ENCODE results near the gene RECQL5.

Gene RECQL5

DNA sequence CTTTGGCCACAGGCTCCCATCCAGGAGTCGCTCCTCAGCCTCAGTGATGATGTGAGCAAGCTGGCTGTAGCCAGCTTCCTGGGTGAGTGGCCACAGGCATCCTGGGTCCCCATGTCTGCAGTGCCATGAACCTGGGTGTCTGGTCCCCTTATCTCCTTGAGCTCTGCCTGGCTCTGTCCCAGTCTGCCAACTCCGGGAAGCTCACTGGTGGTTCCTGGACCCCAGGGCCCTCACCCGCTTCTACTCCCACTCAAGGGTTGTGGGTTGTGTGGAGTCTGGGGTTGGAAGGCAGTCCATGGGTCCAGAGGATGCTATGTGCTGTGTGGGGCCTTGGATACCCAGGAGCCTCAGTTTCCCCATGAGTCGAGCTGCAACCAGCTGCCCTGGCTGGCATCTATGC is 45.5 kb downstream of the RECQL5 start:
- DNase-seq (ENCODE audit: insufficient read length) (no peak), FAIRE-seq (no peak)
- TF ChIP-seq TAF1 (IDR thresholded peaks at IDR 0.05; ENCODE audit: borderline replicate concordance, low read depth, low read length) (no peak), POLR2AphosphoS5 (IDR thresholded peaks at IDR 0.05; ENCODE audit: low read depth, low read length) (no peak), POLR2A (IDR thresholded peaks at IDR 0.05; ENCODE audit: low read depth, low read length) (no peak)

GRCh38 chr17:75619506-75620431 is 47.2 kb downstream of the RECQL5 start:
- DNase-seq (ENCODE audit: insufficient read length) (peak; percentile 59), FAIRE-seq (peak; percentile 14)
- TF ChIP-seq POLR2A (IDR thresholded peaks at IDR 0.05; ENCODE audit: low read depth, low read length), result no peak
- TF ChIP-seq POLR2AphosphoS5 (IDR thresholded peaks at IDR 0.05; ENCODE audit: low read depth, low read length), result no peak
- no peak for TF ChIP-seq TAF1 (IDR thresholded peaks at IDR 0.05; ENCODE audit: borderline replicate concordance, low read depth, low read length)

- FAIRE-seq (no peak), DNase-seq (ENCODE audit: insufficient read length) (no peak)
- no peak for TF ChIP-seq POLR2AphosphoS5 (IDR thresholded peaks at IDR 0.05; ENCODE audit: low read depth, low read length)
- TF ChIP-seq POLR2A (IDR thresholded peaks at IDR 0.05; ENCODE audit: low read depth, low read length), result no peak
- TF ChIP-seq TAF1 (IDR thresholded peaks at IDR 0.05; ENCODE audit: borderline replicate concordance, low read depth, low read length), result no peak
Measured at GRCh38 chr17:75617675-75618074, 49.3 kb downstream of the RECQL5 start.

DNA sequence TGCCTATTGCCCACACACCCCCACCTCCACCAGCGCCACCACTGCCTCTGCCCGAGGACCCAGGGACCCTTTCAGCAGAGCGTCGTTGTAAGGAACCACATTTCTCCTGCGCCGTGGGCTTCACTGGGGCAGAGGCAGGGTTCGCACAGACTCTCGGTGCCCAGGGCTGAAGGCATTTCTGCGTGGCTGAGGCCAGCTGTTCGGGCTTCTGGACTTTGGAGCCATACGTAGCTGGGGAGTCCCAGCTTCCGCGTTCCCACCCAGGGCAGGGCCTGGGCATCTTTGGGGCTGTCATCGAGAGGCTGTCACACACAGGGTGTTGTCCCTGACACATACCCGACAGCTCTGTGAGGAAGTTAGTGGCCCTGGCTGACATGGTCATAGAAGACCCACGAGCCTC is 49.7 kb downstream of the RECQL5 start:
- DNase-seq (ENCODE audit: insufficient read length) (no peak), FAIRE-seq (no peak)
- TF ChIP-seq POLR2AphosphoS5 (IDR thresholded peaks at IDR 0.05; ENCODE audit: low read depth, low read length) (no peak), TAF1 (IDR thresholded peaks at IDR 0.05; ENCODE audit: borderline replicate concordance, low read depth, low read length) (no peak)

DNA sequence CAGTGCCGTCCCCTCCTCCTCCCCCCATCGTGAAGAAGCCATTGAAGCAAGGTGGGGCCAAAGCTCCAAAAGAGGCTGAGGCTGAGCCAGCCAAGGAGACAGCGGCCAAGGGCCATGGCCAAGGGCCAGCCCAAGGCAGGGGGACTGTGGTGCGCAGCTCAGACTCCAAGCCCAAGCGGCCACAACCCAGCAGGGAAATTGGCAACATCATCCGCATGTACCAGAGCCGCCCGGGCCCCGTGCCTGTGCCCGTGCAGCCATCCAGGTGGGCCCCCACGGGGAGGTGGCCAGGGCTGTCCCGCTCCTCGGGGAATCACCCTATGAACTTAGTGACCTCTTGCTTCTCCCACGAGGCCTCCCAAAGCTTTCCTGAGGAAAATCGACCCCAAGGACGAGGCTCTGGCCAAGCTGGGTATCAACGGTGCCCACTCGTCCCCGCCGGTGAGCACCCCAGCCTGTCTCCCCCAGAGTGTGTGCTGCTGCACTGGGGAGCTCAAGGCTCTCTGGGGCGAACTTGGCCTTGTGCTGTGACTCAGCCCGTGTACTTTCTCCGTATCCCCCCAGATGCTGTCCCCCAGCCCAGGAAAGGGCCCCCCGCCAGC is 50.3 kb downstream of the RECQL5 start:
- no peak for DNase-seq (ENCODE audit: insufficient read length)
- TF ChIP-seq POLR2AphosphoS5 (IDR thresholded peaks at IDR 0.05; ENCODE audit: low read depth, low read length), result no peak
- TF ChIP-seq TAF1 (IDR thresholded peaks at IDR 0.05; ENCODE audit: borderline replicate concordance, low read depth, low read length), result no peak
- no peak for TF ChIP-seq POLR2A (IDR thresholded peaks at IDR 0.05; ENCODE audit: low read depth, low read length)
- no peak for FAIRE-seq

DNA sequence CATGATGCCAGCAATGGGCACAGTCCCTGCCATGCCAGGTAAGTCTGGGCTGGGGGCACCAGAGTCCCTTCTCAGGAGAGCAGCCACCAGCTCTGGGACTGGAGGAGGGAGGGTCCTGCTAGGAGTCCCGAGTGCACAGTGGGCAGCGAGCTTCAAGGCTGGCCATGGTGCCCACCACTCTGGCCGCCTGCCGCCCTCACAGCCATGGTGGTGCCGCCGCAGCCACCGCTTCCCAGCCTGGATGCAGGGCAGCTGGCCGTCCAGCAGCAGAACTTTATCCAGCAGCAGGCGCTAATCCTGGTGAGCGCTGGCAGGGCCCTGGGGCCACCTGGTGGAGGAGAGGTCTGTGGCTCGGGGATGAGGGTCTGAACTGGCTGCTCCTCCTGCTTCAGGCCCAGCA is 51.7 kb downstream of the RECQL5 start:
- TF ChIP-seq TAF1 (IDR thresholded peaks at IDR 0.05; ENCODE audit: borderline replicate concordance, low read depth, low read length) (no peak), POLR2A (IDR thresholded peaks at IDR 0.05; ENCODE audit: low read depth, low read length) (no peak), POLR2AphosphoS5 (IDR thresholded peaks at IDR 0.05; ENCODE audit: low read depth, low read length) (no peak)
- DNase-seq (ENCODE audit: insufficient read length), result no peak
- FAIRE-seq, result no peak

- TF ChIP-seq TAF1 (IDR thresholded peaks at IDR 0.05; ENCODE audit: borderline replicate concordance, low read depth, low read length), result no peak
- no peak for TF ChIP-seq POLR2A (IDR thresholded peaks at IDR 0.05; ENCODE audit: low read depth, low read length)
- TF ChIP-seq POLR2AphosphoS5 (IDR thresholded peaks at IDR 0.05; ENCODE audit: low read depth, low read length), result no peak
- FAIRE-seq (no peak), DNase-seq (ENCODE audit: insufficient read length) (no peak)
Measured at GRCh38 chr17:75614556-75615270, 52.2 kb downstream of the RECQL5 start.

GRCh38 chr17:75614006-75614405 is 52.9 kb downstream of the RECQL5 start:
- FAIRE-seq (no peak), DNase-seq (ENCODE audit: insufficient read length) (no peak)
- no peak for TF ChIP-seq TAF1 (IDR thresholded peaks at IDR 0.05; ENCODE audit: borderline replicate concordance, low read depth, low read length)
- TF ChIP-seq POLR2A (IDR thresholded peaks at IDR 0.05; ENCODE audit: low read depth, low read length), result no peak
- no peak for TF ChIP-seq POLR2AphosphoS5 (IDR thresholded peaks at IDR 0.05; ENCODE audit: low read depth, low read length)

DNA sequence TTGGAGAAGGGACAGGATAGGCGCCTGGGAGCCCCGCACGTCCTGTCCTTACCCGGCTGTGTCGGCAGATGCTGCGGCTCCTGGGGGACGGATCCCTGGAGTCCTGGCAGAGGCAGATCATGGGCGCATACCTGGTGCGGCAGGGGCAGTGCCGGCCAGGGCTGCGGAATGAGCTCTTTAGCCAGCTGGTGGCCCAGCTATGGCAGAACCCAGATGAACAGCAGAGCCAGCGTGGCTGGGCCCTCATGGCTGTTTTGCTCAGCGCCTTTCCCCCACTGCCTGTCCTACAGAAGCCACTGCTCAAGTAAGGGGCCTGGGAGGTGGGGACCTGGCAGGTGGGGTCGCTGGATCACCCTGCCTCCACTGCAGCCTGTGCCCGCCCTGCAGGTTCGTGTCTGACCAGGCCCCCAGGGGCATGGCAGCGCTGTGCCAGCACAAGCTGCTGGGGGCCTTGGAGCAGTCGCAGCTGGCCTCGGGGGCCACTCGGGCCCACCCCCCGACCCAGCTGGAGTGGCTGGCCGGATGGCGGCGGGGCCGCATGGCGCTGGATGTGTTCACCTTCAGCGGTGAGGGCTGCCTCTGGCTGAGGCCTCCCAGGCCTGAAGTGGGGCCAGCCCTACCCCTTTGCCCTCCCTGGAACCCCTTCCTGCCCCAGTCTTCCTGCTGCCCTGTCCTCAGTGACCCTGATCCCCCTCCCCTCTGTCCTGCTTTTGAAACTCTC is 53.9 kb downstream of the RECQL5 start:
- no peak for FAIRE-seq

GRCh38 chr17:75611851-75612429 is 55.0 kb downstream of the RECQL5 start:
- no peak for DNase-seq (ENCODE audit: insufficient read length)
- TF ChIP-seq TAF1 (IDR thresholded peaks at IDR 0.05; ENCODE audit: borderline replicate concordance, low read depth, low read length) (no peak), POLR2A (IDR thresholded peaks at IDR 0.05; ENCODE audit: low read depth, low read length) (no peak)
- no peak for FAIRE-seq

More for the DNA sequence above, 53.9 kb downstream of the RECQL5 start:
- DNase-seq (ENCODE audit: insufficient read length), result no peak
- TF ChIP-seq POLR2AphosphoS5 (IDR thresholded peaks at IDR 0.05; ENCODE audit: low read depth, low read length), result no peak
- no peak for TF ChIP-seq TAF1 (IDR thresholded peaks at IDR 0.05; ENCODE audit: borderline replicate concordance, low read depth, low read length)
- no peak for TF ChIP-seq POLR2A (IDR thresholded peaks at IDR 0.05; ENCODE audit: low read depth, low read length)

Data from GM12892 (cell line).